OCI-LY7 (cell line): Measurements from ENCODE around the gene HARBI1. TPM values are rescaled to one million over a fixed set of nuclear protein-coding genes. Genes with fewer than 3 reads are reported as not detected.

Source experiments
- BruUV-seq: library from RNA; stranded (reverse); fragments of 400-500 nt; replicated peaks from 2 replicates; lab custom pipeline; 2021; lab: Mats Ljungman, UMichigan
- CTCF ChIA-PET: fragments of 300-600 bp; sonication (Branson Sonifier 250); formaldehyde crosslinking; loops from one replicate; lab custom pipeline; 2022; ENCODE audit warnings: antibody characterized with exemption; ENCODE audit not compliant: unreplicated experiment; lab: Charles Lee
- POLR2A ChIA-PET: fragments of 300-600 bp; sonication (Branson Sonifier 250); formaldehyde crosslinking; loops from one replicate; lab custom pipeline; 2022; ENCODE audit warnings: antibody characterized with exemption; lab: Charles Lee
- DNase-seq: peaks from one replicate; pipeline ENCODE4 v3.0.0-alpha.2; 2015; ENCODE audit warnings: low spot score
- H2AFZ ChIP-seq: fragments of 200-600 bp; sonication (generic), shearing (Covaris generic); 2 replicates; pipeline ENCODE4 v1.6.1; 2014; ENCODE audit warnings: mild to moderate bottlenecking, antibody characterized with exemption, low read length, moderate library complexity
- H3K27ac ChIP-seq: fragments of 200-600 bp; sonication (generic); 2 replicates; pipeline ENCODE4 v1.5.1; 2014; ENCODE audit warnings: mixed run types, low read depth, mild to moderate bottlenecking, moderate library complexity, low read length, inconsistent platforms; ENCODE audit not compliant: poor library complexity, severe bottlenecking
- H3K36me3 ChIP-seq: fragments of 200-600 bp; sonication (generic); 2 replicates; pipeline ENCODE4 v1.6.1; 2014; ENCODE audit warnings: mild to moderate bottlenecking, antibody characterized with exemption, low read length, moderate library complexity, mixed read lengths; ENCODE audit not compliant: insufficient read depth
- H3K4me1 ChIP-seq: fragments of 200-600 bp; sonication (generic); 2 replicates; pipeline ENCODE4 v1.5.1; 2014; ENCODE audit warnings: mild to moderate bottlenecking, low read length; ENCODE audit not compliant: insufficient read depth, poor library complexity, severe bottlenecking
- H3K4me2 ChIP-seq: fragments of 200-600 bp; sonication (generic); 2 replicates; pipeline ENCODE4 v1.6.1; 2014; ENCODE audit warnings: mild to moderate bottlenecking, low read length
- H3K4me3 ChIP-seq: fragments of 200-600 bp; sonication (generic); 2 replicates; pipeline ENCODE4 v1.5.1; 2014; ENCODE audit warnings: mild to moderate bottlenecking, low read depth, low read length; ENCODE audit not compliant: poor library complexity, severe bottlenecking
- H3K79me2 ChIP-seq: fragments of 200-600 bp; sonication (generic); 2 replicates; pipeline ENCODE4 v1.6.1; 2016; ENCODE audit warnings: low read depth, mild to moderate bottlenecking, low read length, moderate library complexity, mixed read lengths; ENCODE audit not compliant: insufficient read depth
- H3K9me2 ChIP-seq: fragments of 200-600 bp; sonication (generic); 2 replicates; pipeline ENCODE4 v1.6.1; 2016; ENCODE audit warnings: mild to moderate bottlenecking, low read length, mixed read lengths; ENCODE audit not compliant: insufficient read depth
- H3K9me3 ChIP-seq: fragments of 200-600 bp; sonication (generic); 2 replicates; pipeline ENCODE4 v1.6.1; 2014; ENCODE audit warnings: mild to moderate bottlenecking, mixed run types, low read length, mixed read lengths
- H4K20me1 ChIP-seq: fragments of 200-600 bp; sonication (generic); 2 replicates; pipeline ENCODE4 v1.6.1; 2014; ENCODE audit warnings: mild to moderate bottlenecking, antibody characterized with exemption, low read length, moderate library complexity, mixed read lengths; ENCODE audit not compliant: insufficient read depth
- EZH2phosphoT487 ChIP-seq: fragments of 200-600 bp; sonication (generic); IDR thresholded peaks from 2 replicates; pipeline ENCODE4 v1.6.1; 2018; ENCODE audit warnings: low read depth, borderline replicate concordance, mild to moderate bottlenecking, mixed run types, antibody characterized with exemption, low read length, moderate library complexity, mixed read lengths
- intact Hi-C: fragments of 100-400 bp; cut with micrococcal nuclease; formaldehyde crosslinking; loops from one replicate; pipeline ENCODE4 v1.10.0; 2022; ENCODE audit not compliant: unreplicated experiment
- total RNA-seq, 2 experiments: library from RNA; depleted of rRNA in 1 of 2; stranded (reverse); fragments of >200 nt in 1 of 2; shearing (Covaris generic) in 1 of 2; gene quantifications; 2 replicates each; pipeline ENCODE4 v1.2.3, GENCODE V29; 2014 to 2022
- TF ChIP-seq, protein P1 (sequence below): fragments of 200-600 bp; sonication (generic); conservative IDR thresholded peaks from 2 replicates; pipeline ENCODE4 v1.5.1; 2014; ENCODE audit warnings: mild to moderate bottlenecking, antibody characterized with exemption, low read length, moderate library complexity, mixed read lengths

The HARBI1 gene
- total RNA-seq, 2 experiments from 2014 or later = 4.8 to 8.4 TPM

DNA sequence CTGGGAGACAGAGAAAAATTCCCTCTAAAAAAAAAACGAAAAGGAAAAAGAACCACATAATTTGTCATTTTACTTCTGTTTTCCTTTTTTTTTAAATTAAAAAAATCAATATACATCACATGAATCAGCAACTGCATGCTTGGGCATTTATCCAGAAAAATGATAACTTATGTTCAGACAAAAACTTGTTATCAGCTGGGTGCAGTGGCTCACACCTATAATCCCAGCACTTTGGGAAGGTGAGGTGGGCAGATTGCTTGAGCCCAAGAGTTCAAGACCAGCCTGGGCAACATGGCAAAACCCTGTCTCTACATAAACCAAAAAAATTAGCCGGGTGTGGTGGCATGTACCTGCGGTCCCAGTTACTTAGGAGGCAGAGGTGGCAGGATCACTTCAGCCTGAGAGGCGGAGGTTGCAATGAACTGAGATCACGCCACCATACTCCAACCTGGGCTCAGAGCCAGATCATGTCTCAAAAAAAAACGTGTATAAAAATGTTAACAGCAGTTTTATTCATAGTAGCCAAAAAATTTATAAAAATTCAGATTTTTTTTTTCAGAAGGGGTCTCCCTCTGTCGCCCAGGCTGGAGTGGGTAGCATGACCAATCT, 51.7 kb downstream of the HARBI1 start:
- Histone ChIP-seq H3K9me3 (0 out of 2 replicates have a peak, but pooled peaks cover 5% of the 10 kb centered on the region), H3K4me2 (no peak overlapping the region), H2AFZ (no peak overlapping the region), H3K4me3 (no peak overlapping the region), H3K9me2 (no peaks in the 10 kb centered on the region), H3K79me2 (peaks cover 58% of the 10 kb centered on the region; the same call in 1 of the 2 replicates), H4K20me1 (peaks cover 5% of the 10 kb centered on the region; the same call in 1 of the 2 replicates), H3K36me3 (peaks cover 6% of the 10 kb centered on the region; the same call in 1 of the 2 replicates), H3K4me1 (peaks cover 21% of the 10 kb centered on the region), H3K27ac (no peak overlapping the region)
- no peak for TF ChIP-seq EZH2phosphoT487
- TF ChIP-seq, protein P1, sequence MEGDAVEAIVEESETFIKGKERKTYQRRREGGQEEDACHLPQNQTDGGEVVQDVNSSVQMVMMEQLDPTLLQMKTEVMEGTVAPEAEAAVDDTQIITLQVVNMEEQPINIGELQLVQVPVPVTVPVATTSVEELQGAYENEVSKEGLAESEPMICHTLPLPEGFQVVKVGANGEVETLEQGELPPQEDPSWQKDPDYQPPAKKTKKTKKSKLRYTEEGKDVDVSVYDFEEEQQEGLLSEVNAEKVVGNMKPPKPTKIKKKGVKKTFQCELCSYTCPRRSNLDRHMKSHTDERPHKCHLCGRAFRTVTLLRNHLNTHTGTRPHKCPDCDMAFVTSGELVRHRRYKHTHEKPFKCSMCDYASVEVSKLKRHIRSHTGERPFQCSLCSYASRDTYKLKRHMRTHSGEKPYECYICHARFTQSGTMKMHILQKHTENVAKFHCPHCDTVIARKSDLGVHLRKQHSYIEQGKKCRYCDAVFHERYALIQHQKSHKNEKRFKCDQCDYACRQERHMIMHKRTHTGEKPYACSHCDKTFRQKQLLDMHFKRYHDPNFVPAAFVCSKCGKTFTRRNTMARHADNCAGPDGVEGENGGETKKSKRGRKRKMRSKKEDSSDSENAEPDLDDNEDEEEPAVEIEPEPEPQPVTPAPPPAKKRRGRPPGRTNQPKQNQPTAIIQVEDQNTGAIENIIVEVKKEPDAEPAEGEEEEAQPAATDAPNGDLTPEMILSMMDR = no peak
- intact Hi-C loops = no loop called here
- DNase-seq = no peak
- no TSS peak for BruUV-seq
- ChIA-PET CTCF (interaction anchor here (0.7 kb wide), 1 partner anchor 826 kb away, joined by 3 read pairs; no protein-coding TSS in a partner anchor), POLR2A (no interaction called here)

DNA sequence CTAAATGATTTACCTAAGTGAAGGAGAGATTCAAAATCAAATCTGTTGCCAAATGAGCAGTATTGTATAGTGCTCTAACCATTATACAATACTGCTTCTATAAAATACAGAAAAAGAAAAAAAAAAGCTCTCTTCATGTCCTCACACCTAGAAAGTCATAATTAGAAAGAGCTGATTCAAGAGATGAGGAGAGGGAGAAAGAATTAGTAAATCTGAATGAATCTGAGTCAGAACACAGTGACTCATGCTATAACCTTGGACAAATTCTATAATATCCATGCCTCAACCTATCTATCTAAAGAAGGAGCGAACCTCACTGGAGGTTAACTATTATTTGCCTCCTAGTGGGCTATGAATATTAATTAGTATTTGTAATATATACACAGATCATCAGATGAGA, 52.6 kb downstream of the HARBI1 start:
- Histone ChIP-seq H3K79me2 (peaks cover 61% of the 10 kb centered on the region; the same call in 1 of the 2 replicates), H3K4me3 (no peak overlapping the region), H3K4me1 (peaks cover 29% of the 10 kb centered on the region), H3K4me2 (no peak overlapping the region), H2AFZ (no peak overlapping the region), H3K9me2 (no peaks in the 10 kb centered on the region), H3K27ac (no peak overlapping the region), H3K36me3 (peaks cover 6% of the 10 kb centered on the region; the same call in 1 of the 2 replicates), H4K20me1 (peaks cover 5% of the 10 kb centered on the region; the same call in 1 of the 2 replicates), H3K9me3 (0 out of 2 replicates have a peak, but pooled peaks cover 5% of the 10 kb centered on the region)
- ChIA-PET CTCF (no interaction called here), POLR2A (no interaction called here)
- no peak for DNase-seq
- no peak for TF ChIP-seq EZH2phosphoT487
- TF ChIP-seq, protein P1 = no peak
- BruUV-seq = no TSS peak
- intact Hi-C loops = no loop called here

DNA sequence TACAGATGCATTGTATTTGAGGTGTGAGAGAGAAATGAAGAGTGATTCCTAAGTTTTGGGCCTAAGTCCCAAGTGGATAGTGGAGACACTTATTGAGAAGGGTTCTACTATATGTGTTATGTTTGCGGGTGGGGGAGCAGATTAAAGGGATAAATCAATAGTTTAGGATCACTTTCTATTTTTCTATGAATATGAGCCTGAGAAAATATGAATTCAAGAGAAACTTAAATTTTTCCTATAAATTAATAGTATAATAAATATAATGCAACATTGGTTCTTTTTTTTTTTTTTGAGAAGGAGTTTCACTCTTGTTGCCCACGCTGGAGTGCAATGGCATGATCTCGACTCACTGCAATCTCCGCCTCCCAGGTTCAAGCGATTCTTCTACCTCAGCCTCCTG, 54.5 kb downstream of the HARBI1 start:
- Histone ChIP-seq H3K4me2 (no peak overlapping the region), H3K79me2 (peaks cover 62% of the 10 kb centered on the region; the same call in 1 of the 2 replicates), H3K4me3 (no peak overlapping the region), H3K9me2 (no peaks in the 10 kb centered on the region), H2AFZ (no peak overlapping the region), H4K20me1 (peaks cover 5% of the 10 kb centered on the region; the same call in 1 of the 2 replicates), H3K36me3 (peaks cover 2% of the 10 kb centered on the region; the same call in 1 of the 2 replicates), H3K9me3 (0 out of 2 replicates have a peak, but pooled peaks cover 1% of the 10 kb centered on the region), H3K4me1 (peaks cover 29% of the 10 kb centered on the region), H3K27ac (no peak overlapping the region)
- intact Hi-C loops = no loop called here
- no TSS peak for BruUV-seq
- ChIA-PET CTCF (no interaction called here), POLR2A (no interaction called here)
- no peak for DNase-seq
- TF ChIP-seq EZH2phosphoT487 = no peak
- TF ChIP-seq, protein P1 = no peak
